Stimulated activated naive B cell treated with anti-CD40 and anti-IgM and Interleukin-4, amounts not matched to agents 10 μg/mL and 1 μg/mL and 100 μg/mL, for 72 hours (primary cell): ENCODE measurements around the gene ZNF808.
"Not testable (repeated sequence)": the region's sequence is repeated elsewhere in the genome, so short reads cannot be mapped to it uniquely, and the experiment has no call there.

Experiments
- ATAC-seq, 2 donors: fragments of 150-1000 bp; cut with Tn5 transposase; replicated peaks; 2 replicates each; pipeline ENCODE4 v1.10.0; 2021; ENCODE audit warnings: moderate library complexity in 1 of 2
- DNase-seq: peaks from one replicate; pipeline ENCODE4 v3.0.0; 2021
- H3K27ac Mint-ChIP-seq: one replicate; pipeline ENCODE4 v1.8.0; 2022; ENCODE audit warnings: mild to moderate bottlenecking, mixed read lengths
- H3K27me3 Mint-ChIP-seq, 2 donors: one replicate each; pipeline ENCODE4 v1.8.0; 2022; ENCODE audit warnings: mixed read lengths in 2 of 2
- H3K36me3 Mint-ChIP-seq, 2 donors: one replicate each; pipeline ENCODE4 v1.8.0; 2022; ENCODE audit warnings: mixed read lengths in 2 of 2, mild to moderate bottlenecking in 1 of 2
- H3K4me1 Mint-ChIP-seq, 2 donors: one replicate each; pipeline ENCODE4 v1.8.0; 2022; ENCODE audit warnings: mixed read lengths in 2 of 2, mild to moderate bottlenecking in 1 of 2
- H3K4me3 Mint-ChIP-seq, 2 donors: one replicate each; pipeline ENCODE4 v1.8.0; 2022; ENCODE audit warnings: mild to moderate bottlenecking in 2 of 2, mixed read lengths in 2 of 2, moderate library complexity in 1 of 2
- H3K9me3 Mint-ChIP-seq, 2 donors: one replicate each; pipeline ENCODE4 v1.8.0; 2022; ENCODE audit warnings: mixed read lengths in 2 of 2, mild to moderate bottlenecking in 1 of 2

ZNF808 gene

DNA sequence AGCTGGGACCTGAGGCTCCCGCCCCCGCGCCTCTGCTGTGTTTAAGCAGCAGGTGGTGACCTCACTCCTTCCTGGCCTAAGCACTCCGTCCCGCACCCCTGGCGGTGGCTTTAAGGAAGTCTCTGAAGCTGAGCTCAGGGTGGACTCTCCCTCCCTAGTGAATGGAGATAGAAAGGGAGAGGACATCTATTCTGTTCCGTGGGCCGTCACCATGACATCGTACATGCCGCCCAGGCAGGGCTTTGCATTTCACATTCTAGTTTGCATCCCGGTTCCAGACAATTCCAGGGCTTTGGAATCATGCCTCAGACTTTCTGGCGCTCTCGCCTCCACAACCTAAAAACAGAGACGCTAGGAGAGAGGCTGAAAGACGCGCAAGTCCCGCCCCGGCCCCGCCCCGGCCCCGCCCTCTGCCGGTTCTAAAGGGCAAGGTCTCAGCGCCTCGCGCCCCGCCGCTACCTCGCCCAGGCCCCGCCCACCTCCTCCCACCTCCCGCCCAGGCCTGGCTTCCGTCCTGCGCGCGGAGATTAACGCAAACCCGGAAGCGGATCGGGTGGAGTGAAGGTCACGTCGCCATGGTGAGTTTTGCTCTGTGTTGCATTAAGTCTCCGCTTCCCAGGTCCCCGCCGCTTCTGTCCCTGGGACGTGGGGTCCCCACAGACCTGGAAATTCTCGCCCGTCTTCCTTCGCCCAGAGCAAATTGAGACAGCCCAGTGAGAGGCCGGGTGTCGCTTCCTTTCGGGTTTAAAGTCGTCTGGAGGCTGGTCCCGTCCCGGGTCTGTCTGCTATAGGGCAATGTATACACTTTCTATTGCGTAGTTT lies at the start of gene ZNF808:
Gene ZNF808 (plus strand): TSS at position 535 of the 822 bp plus-strand sequence. CDS start 15,617 bp downstream, outside the sequence.
- ATAC-seq: peak; percentile 94 to 96
- peak; percentile 86 for DNase-seq
- H3K36me3 Mint-ChIP-seq: peaks cover 15 to 32% of the 10 kb centered on the region in 2 donors
- H3K4me3 Mint-ChIP-seq: peak within 1 kb of the TSS; percentile 97 to 99
- peaks cover 5 to 7% of the 10 kb centered on the region in 2 donors for H3K9me3 Mint-ChIP-seq
- H3K27me3 Mint-ChIP-seq: peaks cover 0 to under 1% of the 10 kb centered on the region in 2 donors
- peaks cover 17 to 20% of the 10 kb centered on the region in 2 donors for H3K4me1 Mint-ChIP-seq
- H3K27ac Mint-ChIP-seq: peak within 1 kb of the TSS; percentile 99

DNA sequence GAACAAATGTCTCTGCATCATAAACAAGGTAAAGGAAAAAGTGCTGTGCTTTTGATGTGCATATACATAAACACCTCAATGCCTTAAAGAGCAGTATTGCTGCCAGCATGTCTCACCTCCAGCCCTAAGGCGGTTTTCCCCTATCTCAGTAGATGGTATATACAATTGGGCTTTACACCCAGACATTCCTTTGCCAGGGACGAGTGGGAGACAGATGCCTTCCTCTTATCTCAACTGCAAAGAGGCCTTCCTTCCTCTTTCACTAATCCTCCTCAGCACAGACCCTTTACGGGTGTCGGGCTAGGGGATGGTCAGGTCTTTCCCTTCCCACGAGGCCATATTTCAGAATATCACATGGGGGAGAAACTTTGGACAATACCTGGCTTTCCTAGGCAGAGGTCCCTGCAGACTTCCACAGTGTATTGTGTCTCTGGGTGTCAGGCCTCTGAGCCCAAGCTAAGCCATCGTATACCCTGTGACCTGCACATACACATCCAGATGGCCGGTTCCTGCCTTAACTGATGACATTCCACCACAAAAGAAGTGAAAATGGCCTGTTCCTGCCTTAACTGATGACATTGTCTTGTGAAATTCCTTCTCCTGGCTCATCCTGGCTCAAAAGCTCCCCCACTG lies 43.2 kb upstream of the ZNF808 start:
- H3K36me3 Mint-ChIP-seq: peaks cover 23 to 39% of the 10 kb centered on the region in 2 donors
- H3K9me3 Mint-ChIP-seq: peaks cover 26 to 36% of the 10 kb centered on the region in 2 donors
- H3K4me3 Mint-ChIP-seq, DNase-seq, ATAC-seq, H3K4me1 Mint-ChIP-seq, H3K27ac Mint-ChIP-seq: not testable (repeated sequence)
- peaks cover 7 to 23% of the 10 kb centered on the region in 2 donors for H3K27me3 Mint-ChIP-seq

DNA sequence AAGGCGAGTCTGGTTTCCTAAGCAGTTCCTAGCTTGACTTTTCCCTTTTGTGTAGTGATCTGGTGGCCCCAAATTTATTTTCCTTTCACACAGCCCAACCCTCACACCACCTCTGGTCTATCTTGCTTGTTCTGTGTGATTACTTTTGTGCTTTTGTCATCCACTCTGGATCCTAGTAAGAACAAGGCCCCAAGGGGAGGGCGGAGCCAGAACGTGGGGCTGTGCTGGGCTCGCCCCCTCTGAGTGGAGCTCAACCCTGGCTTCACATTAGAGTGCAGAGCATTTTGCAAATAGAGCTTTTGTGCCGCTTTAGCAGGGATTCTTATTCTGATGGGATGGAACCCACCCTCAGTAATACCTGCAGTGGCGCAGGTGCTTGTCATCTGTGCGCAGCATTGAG lies 42.4 kb upstream of the ZNF808 start:
- ATAC-seq, H3K4me3 Mint-ChIP-seq, H3K4me1 Mint-ChIP-seq, DNase-seq, H3K27ac Mint-ChIP-seq: not testable (repeated sequence)
- H3K36me3 Mint-ChIP-seq: peaks cover 23 to 39% of the 10 kb centered on the region in 2 donors
- H3K27me3 Mint-ChIP-seq: peaks cover 7 to 23% of the 10 kb centered on the region in 2 donors
- peaks cover 26 to 38% of the 10 kb centered on the region in 2 donors for H3K9me3 Mint-ChIP-seq

DNA sequence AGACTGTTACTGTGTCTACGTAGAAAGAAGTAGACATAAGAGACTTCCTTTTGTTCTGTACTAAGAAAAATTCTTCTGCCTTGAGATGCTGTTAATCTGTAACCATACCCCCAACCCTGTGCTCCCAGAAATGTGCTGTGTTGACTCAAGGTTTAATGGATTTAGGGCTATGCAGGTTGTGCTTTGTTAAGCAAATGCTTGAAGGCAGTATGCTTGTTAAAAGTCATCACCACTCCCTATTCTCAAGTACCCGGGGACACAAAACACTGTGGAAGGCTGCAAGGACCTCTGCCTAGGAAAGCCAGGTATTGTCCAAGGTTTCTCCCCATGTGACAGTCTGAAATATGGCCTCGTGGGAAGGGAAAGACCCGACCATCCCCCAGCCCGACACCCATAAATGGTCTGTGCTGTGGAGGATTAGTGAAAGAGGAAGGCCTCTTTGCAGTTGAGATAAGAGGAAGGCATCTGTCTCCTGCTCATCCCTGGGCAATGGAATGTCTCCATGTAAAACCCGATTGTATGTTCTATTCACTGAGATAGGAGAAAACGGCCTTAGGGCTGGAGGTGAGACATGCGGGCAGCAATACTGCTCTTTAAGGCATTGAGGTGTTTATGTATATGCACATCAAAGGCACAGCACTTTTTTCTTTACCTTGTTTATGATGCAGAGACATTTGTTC lies 41.8 kb upstream of the ZNF808 start:
- H3K4me3 Mint-ChIP-seq, DNase-seq, H3K27ac Mint-ChIP-seq, H3K4me1 Mint-ChIP-seq, ATAC-seq: not testable (repeated sequence)
- Mint-ChIP-seq H3K27me3 (peaks cover 7 to 23% of the 10 kb centered on the region in 2 donors), H3K9me3 (peaks cover 26 to 40% of the 10 kb centered on the region in 2 donors), H3K36me3 (peaks cover 23 to 37% of the 10 kb centered on the region in 2 donors)

DNA sequence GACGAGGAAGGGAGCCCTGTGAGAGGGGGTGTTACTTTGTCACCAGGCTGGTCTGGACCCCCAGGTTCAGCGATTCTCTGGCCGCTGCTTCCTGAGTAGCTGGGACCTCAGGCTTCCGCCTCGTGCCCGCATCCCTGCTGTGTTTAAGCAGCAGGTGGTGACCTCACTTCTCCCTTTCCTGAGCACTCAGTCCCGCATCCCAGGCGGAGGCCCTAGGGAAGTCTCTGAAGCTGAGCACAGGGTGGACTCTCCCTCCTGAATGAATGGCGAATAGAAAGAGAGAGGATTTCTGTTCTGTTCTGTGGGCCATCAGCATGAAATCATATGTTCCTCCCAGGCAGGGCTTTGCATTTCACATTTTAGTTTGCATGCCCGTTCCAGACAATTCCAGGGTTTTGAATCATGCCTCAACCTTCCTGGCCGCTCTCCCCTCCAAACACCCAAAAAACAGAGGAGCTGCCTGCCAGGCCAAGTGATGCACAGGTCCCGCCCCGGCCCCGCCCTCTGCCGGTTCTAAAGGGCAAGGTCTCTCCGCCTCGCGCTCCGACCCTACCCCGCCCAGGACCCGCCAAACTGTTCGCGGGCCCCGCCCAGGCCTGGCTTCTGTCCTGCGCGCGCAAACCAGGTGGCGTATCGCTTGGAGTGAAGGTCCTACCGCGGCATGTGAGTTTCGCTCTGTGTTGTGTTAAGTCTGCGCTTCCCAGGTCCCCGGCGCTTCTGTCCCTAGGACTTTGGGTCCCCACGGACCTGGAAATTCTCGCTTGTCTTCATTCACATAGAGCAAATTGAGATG lies 35.1 kb upstream of the ZNF808 start:
- peaks cover 46% of the 10 kb centered on the region in 2 donors for H3K36me3 Mint-ChIP-seq
- H3K9me3 Mint-ChIP-seq: peaks cover 19 to 28% of the 10 kb centered on the region in 2 donors
- peaks cover 0 to 3% of the 10 kb centered on the region in 2 donors for H3K4me1 Mint-ChIP-seq
- peaks cover 4 to 16% of the 10 kb centered on the region in 2 donors for H3K27me3 Mint-ChIP-seq
- no peak for ATAC-seq
- no peak for DNase-seq
- no peak overlapping the region for H3K27ac Mint-ChIP-seq
- H3K4me3 Mint-ChIP-seq: no peak overlapping the region

DNA sequence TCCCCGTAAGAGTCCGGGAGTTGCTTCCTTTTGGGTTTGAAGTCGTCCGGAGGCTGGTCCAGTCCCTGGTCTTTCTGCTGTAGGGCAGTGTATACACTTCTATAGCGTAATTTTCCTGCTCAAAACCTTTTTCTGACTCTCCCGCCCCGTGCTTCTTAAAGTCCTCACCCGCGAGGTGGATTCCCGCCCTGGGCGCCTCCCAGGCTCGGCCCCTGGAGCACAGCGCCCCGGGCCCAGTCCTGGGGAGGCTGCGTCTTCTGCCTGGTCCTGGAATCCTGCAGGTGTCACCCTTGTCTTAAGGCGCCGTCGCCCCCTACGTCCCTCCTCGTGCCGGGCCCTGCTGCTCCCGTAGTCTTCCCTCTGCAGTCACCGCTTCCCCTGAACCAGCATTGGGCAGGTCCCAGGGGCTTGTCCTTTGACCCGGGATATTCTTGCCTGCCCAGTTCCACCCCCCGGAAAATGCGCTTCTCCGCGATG lies 34.4 kb upstream of the ZNF808 start:
- no peak for ATAC-seq
- H3K4me1 Mint-ChIP-seq: peaks cover 0 to 3% of the 10 kb centered on the region in 2 donors
- peaks cover 19 to 29% of the 10 kb centered on the region in 2 donors for H3K9me3 Mint-ChIP-seq
- H3K27ac Mint-ChIP-seq: no peak overlapping the region
- peaks cover 4 to 16% of the 10 kb centered on the region in 2 donors for H3K27me3 Mint-ChIP-seq
- peak overlapping the region in 1 of 2 donors; percentile 47 for H3K4me3 Mint-ChIP-seq
- H3K36me3 Mint-ChIP-seq: peaks cover 49 to 52% of the 10 kb centered on the region in 2 donors
- DNase-seq: no peak

DNA sequence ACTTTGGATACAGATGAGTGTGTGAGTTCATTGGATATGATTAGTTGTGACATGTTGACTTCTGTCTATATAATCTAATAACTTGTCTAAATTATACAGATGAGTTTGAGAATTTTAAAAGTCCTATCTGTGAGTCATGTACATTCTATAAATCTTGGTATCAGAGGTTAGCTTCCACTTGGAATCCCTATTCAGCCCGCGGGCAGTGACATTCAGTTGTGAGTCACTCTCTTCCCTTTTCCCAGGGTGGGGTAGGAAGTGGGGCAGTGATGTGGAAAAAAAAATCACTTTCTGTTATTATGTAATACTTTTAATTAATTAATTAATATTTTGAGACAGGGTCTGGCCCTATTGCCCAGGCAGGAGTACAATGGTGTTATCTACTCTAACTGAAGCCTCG lies 33.0 kb upstream of the ZNF808 start:
- no peak overlapping the region for H3K4me3 Mint-ChIP-seq
- ATAC-seq (no peak), DNase-seq (no peak)
- peaks cover 19 to 30% of the 10 kb centered on the region in 2 donors for H3K9me3 Mint-ChIP-seq
- H3K36me3 Mint-ChIP-seq: peaks cover 55 to 58% of the 10 kb centered on the region in 2 donors
- no peak overlapping the region for H3K27ac Mint-ChIP-seq
- peaks cover 0 to 3% of the 10 kb centered on the region in 2 donors for H3K4me1 Mint-ChIP-seq
- peaks cover 4 to 16% of the 10 kb centered on the region in 2 donors for H3K27me3 Mint-ChIP-seq

DNA sequence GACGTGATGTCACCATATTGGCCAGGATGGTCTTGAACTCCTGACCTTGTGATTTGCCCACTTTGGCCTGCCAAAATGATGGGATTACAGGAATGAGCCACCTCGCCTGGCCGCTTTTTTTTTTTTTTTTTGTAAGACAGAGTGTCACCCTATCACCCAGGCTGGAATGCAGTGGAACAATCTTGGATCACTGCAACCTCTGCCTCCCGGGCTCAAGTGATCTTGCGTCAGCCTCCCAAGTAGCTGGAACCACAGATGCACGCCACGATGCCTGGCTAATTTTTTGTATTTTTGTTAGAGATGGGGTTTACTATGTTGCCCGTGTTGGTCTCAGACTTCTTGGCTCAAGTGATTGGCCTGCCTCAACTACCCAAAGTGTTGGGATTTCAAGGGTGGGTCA lies 28.9 kb upstream of the ZNF808 start:
- Mint-ChIP-seq H3K4me1 (no peaks in the 10 kb centered on the region), H3K4me3 (no peak overlapping the region), H3K9me3 (peaks cover 18 to 32% of the 10 kb centered on the region in 2 donors), H3K27me3 (peaks cover 0 to 6% of the 10 kb centered on the region in 2 donors), H3K36me3 (peaks cover 69 to 82% of the 10 kb centered on the region in 2 donors), H3K27ac (no peak overlapping the region)
- ATAC-seq: no peak
- no peak for DNase-seq

DNA sequence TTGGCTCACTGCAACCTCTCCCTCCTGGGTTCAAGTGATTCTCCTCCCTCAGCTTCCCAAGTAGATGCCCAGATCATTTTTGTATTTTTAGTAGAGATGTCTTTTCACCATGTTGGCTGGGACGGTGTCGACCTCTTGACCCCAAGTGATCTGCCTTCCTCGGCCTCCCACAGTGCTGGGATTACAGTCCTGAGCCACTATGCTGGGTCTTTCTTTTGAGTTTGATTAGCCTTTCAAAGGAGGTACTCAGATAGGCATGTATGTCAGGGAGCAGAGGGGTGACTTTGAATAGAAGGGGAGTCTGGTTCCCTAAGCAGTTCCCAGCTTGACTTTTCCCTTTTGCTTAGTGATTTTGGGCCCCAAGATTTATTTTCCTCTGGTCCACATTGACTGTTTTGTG lies 27.0 kb upstream of the ZNF808 start:
- H3K4me3 Mint-ChIP-seq, H3K4me1 Mint-ChIP-seq, DNase-seq, H3K27ac Mint-ChIP-seq, ATAC-seq, H3K27me3 Mint-ChIP-seq: not testable (repeated sequence)
- peaks cover 13 to 23% of the 10 kb centered on the region in 2 donors for H3K9me3 Mint-ChIP-seq
- H3K36me3 Mint-ChIP-seq: peaks cover 72 to 89% of the 10 kb centered on the region in 2 donors

DNA sequence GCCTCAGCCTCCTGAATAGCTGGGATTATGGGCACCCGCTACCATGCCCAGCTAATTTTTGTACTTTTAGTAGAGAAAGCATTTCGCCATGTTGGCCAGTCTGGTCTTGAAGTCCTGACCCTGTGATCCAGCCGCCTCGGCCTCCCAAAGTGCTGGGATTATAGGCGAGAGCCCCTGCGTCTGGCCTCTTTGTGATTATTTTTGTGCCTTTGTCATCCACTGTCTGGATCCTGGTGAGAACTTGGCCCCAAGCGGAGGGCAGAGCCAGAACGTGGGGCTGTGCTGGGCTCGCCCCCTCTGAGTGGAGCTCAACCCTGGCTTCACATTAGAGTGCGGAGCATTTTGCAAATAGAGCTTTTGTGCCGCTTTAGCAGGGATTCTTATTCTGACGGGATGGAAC lies 26.5 kb upstream of the ZNF808 start:
- not testable (repeated sequence) for DNase-seq, H3K4me1 Mint-ChIP-seq, ATAC-seq, H3K27ac Mint-ChIP-seq, H3K27me3 Mint-ChIP-seq, H3K4me3 Mint-ChIP-seq
- H3K36me3 Mint-ChIP-seq: peaks cover 72 to 89% of the 10 kb centered on the region in 2 donors
- H3K9me3 Mint-ChIP-seq: peaks cover 9 to 20% of the 10 kb centered on the region in 2 donors

DNA sequence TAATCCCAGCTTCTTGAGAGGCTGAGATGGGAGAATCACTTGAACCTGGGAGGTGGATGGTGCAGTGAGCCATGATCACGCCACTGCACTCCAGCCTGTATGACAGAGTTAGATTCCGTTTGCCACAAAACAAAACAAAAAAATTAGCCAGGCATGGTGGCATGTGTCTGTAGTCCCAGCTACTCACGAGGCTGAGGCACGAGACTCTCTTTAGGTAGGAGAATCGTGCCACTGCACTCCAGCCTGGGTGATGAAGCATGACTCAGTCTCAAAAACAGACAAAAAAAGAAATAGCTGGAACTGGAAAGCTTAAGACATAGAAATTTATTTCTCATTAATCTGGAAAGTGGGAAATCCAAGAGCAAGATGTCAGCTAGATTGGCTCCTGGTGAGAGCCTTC lies 20.2 kb upstream of the ZNF808 start:
- Mint-ChIP-seq H3K4me1 (no peaks in the 10 kb centered on the region), H3K36me3 (peaks cover 64 to 88% of the 10 kb centered on the region in 2 donors), H3K4me3 (no peak overlapping the region), H3K27me3 (no peaks in the 10 kb centered on the region), H3K27ac (no peak overlapping the region), H3K9me3 (peaks cover 16 to 20% of the 10 kb centered on the region in 2 donors)
- ATAC-seq (no peak), DNase-seq (no peak)

DNA sequence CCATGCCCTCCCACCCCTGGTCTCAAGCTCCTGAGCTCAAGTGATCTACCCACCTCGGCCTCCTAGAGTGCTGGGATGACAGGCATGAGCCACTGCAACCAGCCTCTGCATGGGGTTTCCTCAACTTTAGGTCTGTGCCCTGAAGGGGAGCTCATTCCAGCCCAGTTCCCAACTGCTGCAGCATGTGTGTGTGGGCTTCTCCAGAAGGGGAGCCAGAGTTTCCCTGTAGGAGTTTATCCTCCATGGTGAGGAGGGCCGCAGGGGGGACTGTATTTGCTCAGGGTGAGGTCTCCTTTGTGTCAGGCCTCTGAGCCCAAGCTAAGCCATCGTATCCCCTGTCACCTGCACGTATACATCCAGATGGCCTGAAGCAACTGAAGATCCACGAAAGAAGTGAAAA lies 11.3 kb upstream of the ZNF808 start:
- Mint-ChIP-seq H3K4me3 (no peak overlapping the region), H3K9me3 (peaks cover 36 to 41% of the 10 kb centered on the region in 2 donors), H3K27me3 (peaks cover 10 to 18% of the 10 kb centered on the region in 2 donors), H3K36me3 (peaks cover 33 to 60% of the 10 kb centered on the region in 2 donors), H3K27ac (no peak overlapping the region), H3K4me1 (no peaks in the 10 kb centered on the region)
- ATAC-seq (no peak), DNase-seq (no peak)

DNA sequence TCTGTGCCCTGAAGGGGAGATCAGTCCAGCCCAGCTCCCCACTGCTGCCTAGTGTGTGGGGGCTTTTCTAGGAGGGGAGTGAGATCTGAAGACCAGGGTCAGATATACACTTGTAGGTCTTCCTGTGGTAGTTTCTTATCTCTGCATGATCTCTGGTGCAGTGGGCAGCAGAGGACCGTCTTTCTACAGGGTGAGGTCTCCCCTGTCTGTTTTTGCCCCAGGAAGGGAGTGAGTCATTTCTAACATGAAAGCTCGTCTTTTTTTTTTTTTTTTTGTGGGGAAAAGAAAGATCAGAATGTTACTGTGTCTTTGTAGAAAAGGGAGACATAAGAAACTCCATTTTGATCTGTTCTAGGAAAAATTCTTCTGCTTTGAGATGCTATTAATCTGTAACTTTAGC lies 8.8 kb upstream of the ZNF808 start:
- no peak for ATAC-seq
- Mint-ChIP-seq H3K27ac (no peak overlapping the region), H3K36me3 (peaks cover 20 to 46% of the 10 kb centered on the region in 2 donors), H3K9me3 (peaks cover 31 to 32% of the 10 kb centered on the region in 2 donors), H3K27me3 (peaks cover 10 to 22% of the 10 kb centered on the region in 2 donors), H3K4me3 (no peak overlapping the region), H3K4me1 (no peaks in the 10 kb centered on the region)
- no peak for DNase-seq
